Stimulated activated CD8-positive, alpha-beta memory T cell treated with anti-CD3 and anti-CD28 coated beads, Interleukin-15, amount 100 ng/mL, for 48 hours (primary cell): ENCODE data around the gene USP50.
"Not testable (repeated sequence)": the region's sequence is repeated elsewhere in the genome, so short reads cannot be mapped to it uniquely, and the experiment has no call there.

Source experiments
- DNase-seq, 2 donors: peaks; one replicate each; pipeline ENCODE4 v3.0.0-alpha.2; 2020; ENCODE audit warnings: low read depth in 2 of 2

Gene USP50

DNA sequence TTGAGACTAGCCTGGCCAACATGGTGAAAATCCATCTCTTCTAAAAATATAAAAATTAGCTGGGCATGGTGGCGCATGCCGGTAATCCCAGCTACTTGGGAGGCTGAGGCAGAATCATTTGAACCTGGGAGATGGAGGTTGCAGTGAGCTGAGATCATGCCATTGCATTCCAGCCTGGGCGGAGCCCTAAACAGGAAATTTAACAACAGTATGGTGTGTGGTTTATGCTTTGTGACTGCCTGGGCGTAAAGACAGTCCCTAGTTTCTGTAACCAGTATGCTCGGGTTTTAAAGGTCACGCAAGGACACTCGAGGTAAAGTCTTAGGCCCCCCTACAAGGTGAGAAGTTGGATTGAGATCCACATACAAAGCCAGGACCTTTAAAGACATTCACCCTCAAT is 43.3 kb downstream of the USP50 start:
- DNase-seq, result no peak

DNA sequence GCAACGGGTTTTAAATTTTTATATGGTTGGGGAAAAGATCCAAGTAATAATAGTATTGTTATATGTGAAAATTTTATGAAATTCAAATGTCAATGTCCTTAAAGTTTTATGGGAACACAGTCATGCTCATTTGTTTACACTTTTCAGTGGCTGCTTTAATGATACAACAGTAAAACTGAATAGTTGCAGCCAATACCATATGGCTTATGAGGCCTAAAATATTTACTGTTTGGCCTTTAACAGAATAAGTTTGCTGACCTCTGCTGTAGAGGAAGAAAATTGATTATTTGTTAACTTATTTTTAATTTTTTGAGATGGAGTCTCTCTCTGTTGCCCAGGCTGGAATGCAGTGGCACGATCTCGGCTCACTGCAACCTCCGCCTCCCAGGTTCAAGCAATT is 44.7 kb downstream of the USP50 start:
- no peak for DNase-seq

DNA sequence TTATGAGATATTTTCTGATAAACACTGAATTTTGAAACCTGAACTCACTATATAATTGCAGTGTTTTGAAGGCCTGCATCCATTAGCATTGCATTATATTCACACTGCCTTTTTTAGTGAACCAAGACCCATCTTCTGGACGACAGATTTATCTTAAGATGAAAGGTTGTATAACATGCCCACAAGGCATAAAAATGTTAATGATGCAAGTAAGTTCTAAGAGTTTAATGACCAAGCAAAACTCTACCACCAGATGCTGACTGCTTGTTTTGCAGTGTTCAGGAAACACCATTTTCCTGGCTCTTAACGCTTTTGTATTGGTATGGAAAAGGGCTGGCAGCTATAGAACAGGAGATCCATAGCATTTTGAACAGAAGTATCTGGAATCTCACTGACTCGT is 46.1 kb downstream of the USP50 start:
- no peak for DNase-seq

DNA sequence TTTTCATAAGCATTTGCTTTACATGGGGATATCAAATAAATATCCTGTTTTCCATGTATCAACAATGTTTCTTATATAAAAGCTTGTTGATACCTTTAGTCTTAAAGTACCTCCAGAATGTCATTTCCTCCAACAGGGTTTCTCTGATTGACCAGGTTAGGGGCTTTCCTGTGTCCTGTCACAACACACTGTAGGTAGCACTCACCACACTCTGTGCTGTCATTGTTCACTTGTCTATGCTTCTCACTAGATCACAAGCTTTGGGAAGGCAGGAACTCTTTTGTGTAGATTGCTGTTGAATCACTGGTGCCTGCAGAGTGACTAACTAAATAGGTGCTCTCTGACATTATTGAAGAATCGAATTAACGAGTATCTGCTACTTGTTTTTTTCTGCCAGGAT is 49.8 kb downstream of the USP50 start:
- no peak for DNase-seq

DNA sequence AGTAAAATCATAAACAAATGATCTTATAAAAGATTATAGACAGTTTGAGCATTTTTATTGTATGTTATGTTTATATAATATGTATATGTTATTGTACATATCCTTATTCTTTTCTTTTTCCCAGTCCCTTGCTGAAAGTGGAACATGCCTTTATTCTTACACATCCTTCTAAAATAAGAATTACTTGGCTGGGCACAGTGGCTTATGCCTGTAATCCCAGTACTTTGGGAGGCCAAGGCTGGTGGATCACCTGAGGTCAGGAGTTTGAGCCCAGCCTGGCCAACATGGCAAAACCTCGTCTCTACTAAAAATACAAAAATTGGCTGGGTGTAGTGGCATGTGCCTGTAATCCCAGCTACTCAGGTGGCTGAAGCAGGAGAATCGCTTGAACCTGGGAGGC is 51.9 kb downstream of the USP50 start:
- not testable (repeated sequence) for DNase-seq

DNA sequence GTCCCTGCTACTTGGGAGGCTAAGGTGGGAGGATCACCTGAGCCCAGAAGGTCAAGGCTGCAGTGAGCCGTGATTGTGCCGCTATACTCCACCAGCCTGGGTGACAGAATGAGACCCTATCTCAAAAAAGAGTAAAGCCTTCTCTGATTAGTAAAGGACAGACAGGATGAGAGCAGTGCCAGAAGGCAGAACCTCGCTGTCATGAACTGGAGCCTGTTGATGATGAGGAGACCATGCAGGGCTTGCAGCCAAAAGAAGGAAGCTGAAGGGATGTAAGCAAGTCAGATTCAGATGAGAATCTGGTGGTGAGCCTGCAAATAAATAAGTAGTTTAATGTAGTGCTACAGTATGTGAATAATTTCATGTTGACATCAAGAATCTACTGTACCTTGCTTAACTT is 52.8 kb downstream of the USP50 start:
- DNase-seq, result no peak

DNA sequence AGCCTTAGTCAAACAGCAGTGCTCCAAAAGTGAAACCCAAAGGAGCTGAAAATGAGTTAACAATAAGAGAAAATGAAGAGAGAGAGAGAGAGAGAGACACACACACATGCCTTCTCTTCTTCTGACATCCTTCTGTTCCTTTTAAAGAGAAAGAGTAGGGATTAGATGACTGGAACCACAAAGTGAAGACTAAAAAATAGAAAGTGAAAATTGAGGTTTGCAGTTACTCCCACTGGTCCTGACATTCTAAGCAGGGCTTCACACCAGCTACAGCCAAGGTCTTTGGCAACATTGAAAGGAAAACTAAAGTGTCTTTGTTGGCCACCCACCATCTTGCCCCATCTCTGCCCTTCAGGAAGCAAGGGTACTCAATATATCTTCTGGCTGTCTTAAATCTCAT is 59.2 kb downstream of the USP50 start:
- DNase-seq, result no peak

DNA sequence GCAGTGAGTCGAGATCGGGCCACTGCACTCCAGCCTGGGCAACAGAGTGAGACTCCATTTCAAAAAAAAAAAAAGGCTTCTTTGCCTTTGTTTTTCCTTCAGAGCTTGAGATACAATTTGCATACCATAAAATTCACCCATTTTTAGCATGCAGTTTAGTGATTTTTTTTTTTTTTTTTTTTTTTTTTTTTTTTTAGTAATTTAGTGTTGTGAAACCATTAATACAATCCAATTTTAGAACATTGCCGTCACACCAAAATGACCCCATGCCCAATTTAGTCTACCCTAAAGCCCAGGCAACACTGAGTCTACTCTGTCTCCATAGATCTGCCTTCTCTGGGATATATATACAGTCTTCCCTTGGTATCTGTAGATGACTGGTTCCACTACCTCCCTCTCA is 61.1 kb downstream of the USP50 start:
- no peak for DNase-seq

DNA sequence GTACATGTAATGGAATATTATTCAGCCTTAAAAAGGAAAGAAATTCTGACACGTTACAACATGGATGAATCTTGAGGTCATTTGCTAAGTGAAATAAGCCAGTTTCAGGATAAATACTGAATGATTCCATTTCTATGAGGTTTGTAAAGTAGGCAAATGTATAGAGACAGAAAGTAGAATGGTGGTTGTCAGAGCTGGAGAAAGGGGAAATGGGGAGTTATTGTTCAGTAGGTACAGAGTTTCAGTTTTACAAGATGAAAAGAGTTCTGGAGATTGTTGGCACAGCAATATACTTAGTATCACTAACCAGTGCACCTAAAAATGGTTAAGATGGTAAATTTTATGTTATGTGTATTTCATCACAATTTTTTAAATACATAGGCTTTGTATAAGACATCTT is 61.7 kb downstream of the USP50 start:
- no peak for DNase-seq

DNA sequence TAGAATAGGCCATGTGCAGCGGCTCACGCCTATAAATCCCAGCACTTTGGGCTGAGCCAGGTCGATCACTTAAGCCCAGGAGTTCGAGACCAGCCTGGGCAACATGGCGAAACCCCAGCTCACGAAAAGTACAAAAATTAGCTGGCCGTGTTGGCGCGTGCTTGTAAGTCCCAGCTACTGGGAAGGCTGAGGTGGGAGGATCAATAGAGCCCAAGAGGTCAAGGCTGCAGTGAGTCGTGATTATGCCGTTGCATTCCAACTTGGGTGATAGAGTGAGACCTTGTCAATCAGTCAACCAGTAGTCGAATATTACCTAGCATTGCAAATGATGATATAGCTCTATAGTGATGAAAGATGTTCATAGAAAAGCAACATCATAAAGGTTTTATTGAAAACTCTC is 70.3 kb downstream of the USP50 start:
- no peak for DNase-seq

DNA sequence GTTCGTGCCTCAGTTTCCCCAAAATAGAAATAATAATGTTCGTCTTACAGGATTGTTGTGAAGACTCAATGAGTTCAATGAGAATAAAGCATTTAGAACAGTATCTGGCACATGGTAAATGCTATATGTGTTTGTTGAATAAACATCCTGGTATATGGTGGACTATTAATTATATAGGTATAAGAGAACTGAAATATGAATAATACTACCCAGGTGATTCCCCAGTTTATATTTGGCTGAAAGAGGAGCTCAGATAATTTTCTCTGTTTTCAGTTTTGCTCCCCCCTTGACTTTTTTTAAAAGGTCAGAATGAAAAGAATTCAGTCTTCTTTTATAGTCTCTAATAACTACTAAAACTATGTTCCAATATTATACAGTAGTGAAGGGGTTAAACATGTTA is 75.4 kb downstream of the USP50 start:
- no peak for DNase-seq

DNA sequence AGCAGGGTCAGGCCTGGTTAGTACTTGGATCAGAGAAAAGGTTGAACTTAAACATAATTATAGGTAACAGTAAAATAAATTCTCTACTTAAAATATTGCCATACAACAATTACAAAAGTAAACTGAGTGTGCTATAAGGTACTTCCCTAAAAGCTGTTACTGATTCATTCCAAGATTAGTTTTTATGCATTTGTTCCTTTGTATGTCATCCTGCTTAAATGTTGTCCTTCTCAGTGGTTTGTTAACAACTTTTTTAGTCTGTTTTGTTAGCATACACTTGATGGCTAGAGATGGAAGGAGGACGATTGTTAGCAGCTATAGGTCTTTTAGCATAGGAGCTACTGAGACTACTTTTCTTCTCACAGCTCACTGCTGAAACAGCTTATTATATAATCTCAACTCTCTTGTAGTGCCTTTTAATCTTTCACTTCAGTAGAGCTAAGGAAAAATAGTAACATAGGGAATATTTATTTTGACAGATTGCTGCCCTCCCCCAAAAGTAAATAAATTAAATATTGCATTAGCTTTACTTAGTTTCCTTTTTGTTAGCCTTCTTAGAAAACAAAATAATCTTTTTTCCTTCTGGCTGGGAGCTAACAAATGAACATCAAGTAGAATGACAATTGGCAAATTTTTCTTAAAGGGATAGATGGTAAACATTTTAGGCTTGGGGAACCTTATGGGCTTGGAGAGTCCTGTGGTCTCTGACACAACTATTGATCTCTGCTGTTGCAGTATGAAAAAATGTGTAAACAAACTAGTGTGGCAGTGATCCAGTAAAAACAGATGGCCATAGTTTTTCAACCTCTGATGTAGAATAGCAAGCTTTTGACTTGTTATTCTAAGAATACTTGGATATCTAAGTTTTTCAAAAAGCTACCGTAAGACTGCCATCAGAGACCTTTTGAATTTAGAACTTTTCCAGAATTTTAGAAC is 82.8 kb downstream of the USP50 start:
- no peak for DNase-seq

DNA sequence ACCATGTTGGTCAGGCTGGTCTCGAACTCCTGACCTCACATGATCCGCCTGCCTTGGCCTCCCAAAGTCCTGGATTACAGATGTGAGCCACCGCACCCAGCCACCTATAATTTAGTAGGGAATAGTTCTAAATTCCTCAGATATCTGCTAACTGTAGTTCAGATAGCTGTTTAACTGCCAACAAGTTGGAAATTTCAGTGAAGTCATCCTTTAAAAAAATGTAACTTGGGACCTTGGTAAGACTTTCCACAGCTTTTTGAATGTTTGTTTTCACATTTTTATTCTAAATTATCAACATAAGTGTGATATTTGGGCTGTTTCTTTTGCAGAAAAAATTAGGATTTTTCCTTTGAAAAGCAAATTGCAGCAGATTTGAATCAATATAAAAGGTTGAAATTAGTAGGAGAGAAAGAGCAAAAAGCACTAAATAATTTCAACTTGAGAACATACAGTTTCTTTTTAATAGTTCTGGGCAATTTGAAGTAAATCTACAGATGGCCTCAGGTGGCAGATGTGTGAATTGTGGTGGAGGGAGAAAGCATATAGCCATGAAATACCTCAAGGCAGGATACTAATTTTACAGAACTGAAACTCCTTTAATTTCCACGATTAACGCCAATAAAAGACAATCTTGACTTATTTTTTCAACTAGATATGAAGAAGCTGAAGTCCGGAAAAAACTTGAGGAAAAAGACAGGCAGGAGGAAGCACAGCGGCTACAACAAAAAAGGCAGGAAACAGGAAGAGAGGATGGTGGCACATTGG is 87.9 kb downstream of the USP50 start:
- DNase-seq, result no peak

DNA sequence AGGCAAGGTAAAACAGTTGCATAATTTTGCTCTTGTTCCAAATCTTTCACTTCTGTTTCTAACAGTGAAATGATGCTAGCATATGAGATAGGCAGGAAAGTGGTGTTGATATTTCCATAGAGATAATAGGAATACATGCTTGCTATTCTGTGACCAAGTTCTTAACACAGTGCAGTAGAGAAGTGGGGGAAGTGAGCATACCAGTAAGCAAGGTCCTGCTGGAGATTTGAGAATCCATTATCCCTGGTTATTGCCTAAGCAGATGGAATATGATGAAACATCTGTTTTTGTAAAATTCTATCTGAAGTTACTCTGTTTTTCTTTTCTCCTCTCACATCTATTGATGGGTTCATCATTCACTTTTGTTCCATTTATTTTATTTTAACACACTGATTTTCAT is 93.5 kb downstream of the USP50 start:
- no peak for DNase-seq
